Left ventricle myocardium inferior (tissue), 1 donor: ENCODE measurements around the gene ZDHHC14. TPM values are rescaled to one million over a fixed set of nuclear protein-coding genes. Genes with fewer than 3 reads are reported as not detected.
A peak's percentile ranks its signal among the peaks of the same experiment; 100 is the strongest.
"Not testable (repeated sequence)": the region's sequence is repeated elsewhere in the genome, so short reads cannot be mapped to it uniquely, and the experiment has no call there.

Experiments
- DNase-seq: peaks from one replicate; pipeline ENCODE4 v3.0.0-alpha.2; 2020
- H3K27ac ChIP-seq: fragments of 200-600 bp; replicated peaks from 2 replicates; pipeline ENCODE4 v1.8.0; 2021
- H3K27me3 ChIP-seq: fragments of 200-600 bp; 2 replicates; pipeline ENCODE4 v1.8.0; 2021; ENCODE audit warnings: low read depth
- H3K36me3 ChIP-seq: fragments of 200-600 bp; 2 replicates; pipeline ENCODE4 v1.8.0; 2021
- H3K4me1 ChIP-seq: fragments of 200-600 bp; 2 replicates; pipeline ENCODE4 v1.8.0; 2021
- H3K4me3 ChIP-seq: fragments of 200-600 bp; 2 replicates; pipeline ENCODE4 v1.8.0; 2021; ENCODE audit warnings: mild to moderate bottlenecking, moderate library complexity
- H3K9me3 ChIP-seq: fragments of 200-600 bp; replicated peaks from 2 replicates; pipeline ENCODE4 v1.8.0; 2021
- intact Hi-C: fragments of 100-400 bp; cut with micrococcal nuclease; formaldehyde crosslinking; loops from one replicate; pipeline ENCODE4 v1.11.0; 2022
- total RNA-seq: library from RNA; stranded (reverse); fragmentation: NEBNext Ultra II Directional; extraction: Animal tissue kit (Norgen Biotek cat#: 25700); gene quantifications from one replicate; pipeline ENCODE4 v1.2.1, GENCODE V29; 2021
- TF ChIP-seq, protein P1 (sequence below): fragments of 200-600 bp; IDR thresholded peaks from 2 replicates; pipeline ENCODE4 v1.8.0; 2021; ENCODE audit warnings: antibody characterized with exemption, mild to moderate bottlenecking, borderline replicate concordance
- donor health status: DM: no; HTN: yes; CAD: no; lungs with severe emphysema.

The ZDHHC14 gene
- total RNA-seq, 1 donor from 2014 or later: 10.0 TPM

DNA sequence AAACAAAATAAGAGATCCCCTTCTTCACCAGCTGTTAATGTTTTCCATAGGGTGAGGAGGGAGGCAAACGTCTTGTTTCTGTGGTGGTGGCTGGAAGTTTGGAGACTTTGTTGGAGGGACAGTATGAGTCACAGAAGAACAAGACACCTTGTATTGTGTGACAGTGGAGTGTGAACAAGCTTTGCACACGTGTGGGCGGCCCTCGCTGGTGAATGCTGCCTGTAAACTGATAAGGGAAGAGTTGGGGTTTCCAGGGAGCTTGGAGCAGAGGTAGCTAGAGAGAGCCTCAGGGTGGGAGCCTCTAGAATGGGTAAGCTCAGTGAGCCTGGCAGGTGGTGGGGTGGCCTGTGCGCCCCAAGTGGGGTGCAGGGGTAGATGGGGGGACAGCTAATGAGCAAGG is 78.3 kb downstream of the ZDHHC14 start:
- no peak overlapping the region for H3K27ac ChIP-seq
- intact Hi-C loops: no loop called here
- no peaks in the 10 kb centered on the region for H3K9me3 ChIP-seq
- TF ChIP-seq, protein P1, sequence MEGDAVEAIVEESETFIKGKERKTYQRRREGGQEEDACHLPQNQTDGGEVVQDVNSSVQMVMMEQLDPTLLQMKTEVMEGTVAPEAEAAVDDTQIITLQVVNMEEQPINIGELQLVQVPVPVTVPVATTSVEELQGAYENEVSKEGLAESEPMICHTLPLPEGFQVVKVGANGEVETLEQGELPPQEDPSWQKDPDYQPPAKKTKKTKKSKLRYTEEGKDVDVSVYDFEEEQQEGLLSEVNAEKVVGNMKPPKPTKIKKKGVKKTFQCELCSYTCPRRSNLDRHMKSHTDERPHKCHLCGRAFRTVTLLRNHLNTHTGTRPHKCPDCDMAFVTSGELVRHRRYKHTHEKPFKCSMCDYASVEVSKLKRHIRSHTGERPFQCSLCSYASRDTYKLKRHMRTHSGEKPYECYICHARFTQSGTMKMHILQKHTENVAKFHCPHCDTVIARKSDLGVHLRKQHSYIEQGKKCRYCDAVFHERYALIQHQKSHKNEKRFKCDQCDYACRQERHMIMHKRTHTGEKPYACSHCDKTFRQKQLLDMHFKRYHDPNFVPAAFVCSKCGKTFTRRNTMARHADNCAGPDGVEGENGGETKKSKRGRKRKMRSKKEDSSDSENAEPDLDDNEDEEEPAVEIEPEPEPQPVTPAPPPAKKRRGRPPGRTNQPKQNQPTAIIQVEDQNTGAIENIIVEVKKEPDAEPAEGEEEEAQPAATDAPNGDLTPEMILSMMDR: no peak
- H3K4me3 ChIP-seq: no peak overlapping the region
- no peaks in the 10 kb centered on the region for H3K27me3 ChIP-seq
- DNase-seq: no peak
- H3K36me3 ChIP-seq: no peaks in the 10 kb centered on the region
- peaks cover 57% of the 10 kb centered on the region for H3K4me1 ChIP-seq

DNA sequence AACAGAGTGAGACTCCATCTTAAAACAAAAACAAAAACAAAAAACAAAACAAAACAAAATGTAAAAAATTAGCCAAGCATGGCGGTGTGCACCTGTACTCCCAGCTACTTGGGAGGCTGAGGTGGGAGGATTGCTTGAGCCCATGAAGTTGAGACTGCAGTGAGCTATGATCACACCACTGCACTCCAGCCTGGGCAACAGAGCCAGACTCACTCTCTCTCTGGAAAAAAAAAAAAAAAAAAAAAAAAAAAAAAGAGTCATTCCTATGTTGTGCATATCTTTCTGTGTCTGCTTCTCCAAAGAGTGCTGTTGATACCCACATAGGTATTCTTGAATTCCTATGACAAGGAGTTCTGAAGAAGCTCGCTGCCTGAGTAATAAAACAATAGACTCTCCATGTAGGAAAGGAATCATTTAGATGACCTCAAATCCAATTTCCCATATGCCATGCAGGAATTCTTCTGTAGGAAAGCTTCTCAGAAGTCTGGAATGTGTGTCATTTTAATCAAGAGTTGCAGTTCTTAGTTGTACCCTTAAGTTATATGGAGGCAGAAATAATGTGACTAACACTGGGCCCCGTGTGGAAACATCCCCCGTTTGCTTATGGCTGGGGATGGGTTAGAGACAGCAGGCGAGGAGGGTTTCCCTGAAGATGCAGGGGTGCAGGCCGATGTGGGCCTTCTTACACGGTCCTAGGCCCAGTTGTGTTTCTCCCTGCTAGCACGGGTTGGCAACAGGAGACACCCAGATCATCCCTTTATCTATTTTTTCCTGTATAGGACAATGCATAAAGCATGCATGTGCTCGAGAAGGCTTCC is 79.4 kb downstream of the ZDHHC14 start:
- no peaks in the 10 kb centered on the region for H3K36me3 ChIP-seq
- DNase-seq: no peak
- H3K9me3 ChIP-seq: no peaks in the 10 kb centered on the region
- peak overlapping the region; percentile 73 for H3K27ac ChIP-seq
- intact Hi-C loops: no loop called here
- H3K4me1 ChIP-seq: peaks cover 55% of the 10 kb centered on the region
- H3K27me3 ChIP-seq: no peaks in the 10 kb centered on the region
- TF ChIP-seq, protein P1: no peak
- no peak overlapping the region for H3K4me3 ChIP-seq

DNA sequence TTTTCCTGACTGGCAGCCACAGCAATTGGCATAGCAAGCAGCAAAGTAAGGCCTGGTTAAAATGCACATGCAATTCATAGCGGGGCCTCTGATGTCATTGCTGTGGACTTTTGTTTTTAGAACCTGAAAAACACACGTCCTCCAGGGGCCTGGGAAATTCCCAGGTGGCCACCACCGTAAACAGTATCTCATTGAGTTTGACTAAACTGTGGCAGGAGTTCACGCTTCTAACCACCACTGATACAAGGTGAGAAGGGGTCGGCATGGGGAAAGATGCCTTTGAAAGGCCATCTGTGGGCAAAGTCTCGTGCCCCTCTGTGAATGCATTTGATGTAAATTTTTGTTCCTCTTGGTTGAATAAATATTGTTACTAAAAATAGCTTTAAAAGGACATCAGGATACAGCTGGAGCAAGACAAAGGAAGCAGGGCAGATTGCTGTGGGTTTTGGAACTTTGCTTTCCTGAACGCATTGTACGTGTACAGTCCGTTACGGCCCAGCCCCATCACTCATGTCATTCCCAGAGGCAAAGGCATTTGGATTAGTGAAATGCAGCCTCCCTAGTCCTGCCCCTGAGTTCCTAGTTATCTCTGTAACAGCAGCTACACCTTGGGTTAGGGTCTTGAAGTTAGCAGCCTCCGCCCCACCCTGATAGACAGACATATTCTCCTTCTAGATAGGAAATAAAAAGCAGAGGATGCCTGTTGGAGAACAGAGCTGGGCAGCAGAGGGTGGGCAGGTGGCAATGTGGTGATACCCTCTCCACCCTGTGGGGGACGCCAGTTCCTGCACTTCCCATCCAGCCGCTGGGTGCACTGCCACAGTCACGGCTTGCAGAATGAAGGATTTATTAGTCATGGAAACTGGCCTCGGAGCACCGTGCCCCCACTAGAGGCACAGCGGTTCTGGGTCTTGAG is 80.3 kb downstream of the ZDHHC14 start:
- H3K4me3 ChIP-seq: no peak overlapping the region
- peaks cover 48% of the 10 kb centered on the region for H3K4me1 ChIP-seq
- intact Hi-C loops: no loop called here
- TF ChIP-seq, protein P1: no peak
- no peaks in the 10 kb centered on the region for H3K9me3 ChIP-seq
- no peak for DNase-seq
- H3K27ac ChIP-seq: peak overlapping the region; percentile 73
- no peaks in the 10 kb centered on the region for H3K36me3 ChIP-seq
- H3K27me3 ChIP-seq: no peaks in the 10 kb centered on the region

DNA sequence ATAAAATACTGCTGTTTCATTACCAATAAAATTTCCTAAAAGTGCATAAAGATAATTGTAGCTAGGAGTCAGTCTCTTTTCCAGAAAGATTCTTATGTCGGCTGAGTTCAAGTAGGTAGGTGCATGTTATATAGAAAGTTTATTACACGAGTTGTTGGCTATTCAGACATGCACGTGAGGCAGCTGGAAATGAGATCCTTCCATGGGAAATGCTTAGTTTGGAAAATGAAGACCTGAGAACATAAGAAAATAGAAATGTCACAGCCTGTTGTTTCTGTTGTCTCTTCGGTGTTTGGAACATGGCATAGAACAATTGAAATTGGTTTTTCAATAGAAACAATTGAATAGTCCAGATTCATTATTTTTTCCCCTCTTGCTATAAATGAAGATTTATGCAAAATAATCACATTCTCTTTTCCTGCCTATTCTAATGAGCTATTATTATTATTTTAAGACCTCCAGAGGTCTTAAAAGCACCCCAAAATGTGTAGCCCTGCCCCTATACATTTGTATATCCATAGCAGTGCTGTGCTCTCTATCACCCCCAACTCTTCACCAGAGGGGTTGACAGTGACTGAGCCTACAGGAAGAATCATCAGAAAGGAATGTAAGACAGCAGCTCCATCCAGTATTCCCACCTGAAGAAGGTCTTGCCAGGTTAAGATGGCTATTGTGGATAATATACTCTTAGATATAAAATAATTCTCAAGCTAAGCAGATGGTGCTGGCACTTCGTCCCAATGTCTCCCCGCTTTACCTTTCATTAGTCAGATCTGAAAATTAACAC is 82.2 kb downstream of the ZDHHC14 start:
- no peak overlapping the region for H3K27ac ChIP-seq

DNA sequence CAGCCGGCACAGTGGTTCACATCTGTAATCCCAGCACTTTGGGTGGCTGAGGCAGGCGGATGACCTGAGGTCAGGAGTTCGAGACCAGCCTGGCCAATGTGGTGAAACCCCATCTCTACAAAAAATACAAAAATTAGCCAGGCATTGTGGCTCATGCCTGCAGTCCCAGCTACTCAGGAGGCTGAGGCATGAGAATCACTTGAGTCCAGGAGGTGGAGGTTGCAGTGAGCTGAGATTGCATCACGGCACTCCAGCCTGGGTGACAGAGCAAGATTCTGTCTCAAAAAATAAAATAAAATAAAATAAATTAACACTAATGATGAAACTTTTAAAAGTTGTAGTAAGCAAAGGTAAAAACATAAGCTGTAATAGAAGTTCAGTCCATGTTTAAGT is 82.7 kb downstream of the ZDHHC14 start:
- intact Hi-C loops, H3K27ac ChIP-seq, H3K36me3 ChIP-seq, DNase-seq, H3K4me3 ChIP-seq, H3K9me3 ChIP-seq, H3K27me3 ChIP-seq: not testable (repeated sequence)
- peaks cover 41% of the 10 kb centered on the region for H3K4me1 ChIP-seq

More for the DNA sequence above, 82.2 kb downstream of the ZDHHC14 start:
- intact Hi-C loops: no loop called here
- Histone ChIP-seq H3K4me1 (peaks cover 41% of the 10 kb centered on the region), H3K27me3 (no peaks in the 10 kb centered on the region), H3K36me3 (no peaks in the 10 kb centered on the region), H3K9me3 (no peaks in the 10 kb centered on the region), H3K4me3 (no peak overlapping the region)
- DNase-seq: no peak
- TF ChIP-seq, protein P1: no peak
